ENCODE results near the gene OR2W3. TPM values are rescaled to one million over a fixed set of nuclear protein-coding genes. Genes with fewer than 3 reads are reported as not detected.

OR2W3 gene
- total RNA-seq, 2 donors from 2014 or later: 0.29 to 1.6 TPM

GRCh38 chr1:247857069-247857984 is 38.1 kb upstream of the OR2W3 start, which contains the start of gene TRIM58:
Gene TRIM58, plus strand, starts transcription at chr1:247857187. Its CDS starts 60 bp downstream, at chr1:247857247.
- no peaks in the 10 kb centered on the region for H3K4me1 ChIP-seq (ENCODE audit: control insufficient read depth, insufficient read depth, low read length)
- no peak within 1 kb of the TSS for H3K9ac ChIP-seq (ENCODE audit: extremely low read depth, low read length, poor library complexity, severe bottlenecking)
- 23 to 55% methylated on average over 44 to 109 of the region's 109 CpGs for whole genome bisulfite sequencing, 2 experiments (ENCODE audit: insufficient coverage in 1 of 2, insufficient read length in 1 of 2)
- no peaks in the 10 kb centered on the region for H3K36me3 ChIP-seq (ENCODE audit: control insufficient read depth, insufficient read depth, low read length)
- Mint-ChIP-seq H3K27me3 (ENCODE audit: insufficient read depth) (peaks cover 9% of the 10 kb centered on the region), H3K4me3 (peak within 1 kb of the TSS; percentile 53), H3K9me3 (peaks cover 38% of the 10 kb centered on the region), H3K36me3 (ENCODE audit: low read depth) (no peaks in the 10 kb centered on the region), H3K27ac (no peak within 1 kb of the TSS), H3K4me1 (no peaks in the 10 kb centered on the region)
- no peak for DNase-seq
- peak; percentile 72 for TF ChIP-seq CTCF (conservative IDR thresholded peaks at IDR 0.05)
- peaks cover 6% of the 10 kb centered on the region for H3K27me3 ChIP-seq (ENCODE audit: control insufficient read depth, insufficient read depth, low read length, poor library complexity, severe bottlenecking)
- H3K27ac ChIP-seq (ENCODE audit: low read depth, low read length): no peak within 1 kb of the TSS
- peaks cover 40% of the 10 kb centered on the region for H3K9me3 ChIP-seq (ENCODE audit: control insufficient read depth, low read length)
- H3K4me3 ChIP-seq (ENCODE audit: low read length): no peak within 1 kb of the TSS

GRCh38 chr1:247857985-247858619 is 37.3 kb upstream of the OR2W3 start:
- Mint-ChIP-seq H3K4me3 (peak overlapping the region; percentile 53), H3K36me3 (ENCODE audit: low read depth) (no peaks in the 10 kb centered on the region), H3K27ac (no peak overlapping the region), H3K27me3 (ENCODE audit: insufficient read depth) (peaks cover 9% of the 10 kb centered on the region), H3K9me3 (peaks cover 38% of the 10 kb centered on the region), H3K4me1 (no peaks in the 10 kb centered on the region)
- TF ChIP-seq CTCF (conservative IDR thresholded peaks at IDR 0.05): no peak
- H3K4me1 ChIP-seq (ENCODE audit: control insufficient read depth, insufficient read depth, low read length): no peaks in the 10 kb centered on the region
- no peak overlapping the region for H3K27ac ChIP-seq (ENCODE audit: low read depth, low read length)
- no peak overlapping the region for H3K9ac ChIP-seq (ENCODE audit: extremely low read depth, low read length, poor library complexity, severe bottlenecking)
- H3K27me3 ChIP-seq (ENCODE audit: control insufficient read depth, insufficient read depth, low read length, poor library complexity, severe bottlenecking): peaks cover 6% of the 10 kb centered on the region
- peaks cover 44% of the 10 kb centered on the region for H3K9me3 ChIP-seq (ENCODE audit: control insufficient read depth, low read length)
- H3K4me3 ChIP-seq (ENCODE audit: low read length): no peak overlapping the region
- WGBS, 2 experiments (ENCODE audit: insufficient coverage in 1 of 2, insufficient read length in 1 of 2): 82% methylated on average over 10 to 14 of the region's 15 CpGs
- no peaks in the 10 kb centered on the region for H3K36me3 ChIP-seq (ENCODE audit: control insufficient read depth, insufficient read depth, low read length)
- DNase-seq: no peak

- WGBS, 2 experiments (ENCODE audit: insufficient coverage in 1 of 2, insufficient read length in 1 of 2): 33 to 68% methylated on average over 1 to 4 of the region's 4 CpGs
- Mint-ChIP-seq H3K27ac (no peak overlapping the region), H3K4me1 (no peaks in the 10 kb centered on the region), H3K27me3 (ENCODE audit: insufficient read depth) (peaks cover 5% of the 10 kb centered on the region), H3K9me3 (peaks cover 40% of the 10 kb centered on the region), H3K36me3 (ENCODE audit: low read depth) (peaks cover 4% of the 10 kb centered on the region), H3K4me3 (no peak overlapping the region)
- peaks cover 53% of the 10 kb centered on the region for H3K9me3 ChIP-seq (ENCODE audit: control insufficient read depth, low read length)
- H3K4me1 ChIP-seq (ENCODE audit: control insufficient read depth, insufficient read depth, low read length): no peaks in the 10 kb centered on the region
- H3K4me3 ChIP-seq (ENCODE audit: low read length): no peak overlapping the region
- H3K36me3 ChIP-seq (ENCODE audit: control insufficient read depth, insufficient read depth, low read length): no peaks in the 10 kb centered on the region
- peaks cover 5% of the 10 kb centered on the region for H3K27me3 ChIP-seq (ENCODE audit: control insufficient read depth, insufficient read depth, low read length, poor library complexity, severe bottlenecking)
- no peak overlapping the region for H3K27ac ChIP-seq (ENCODE audit: low read depth, low read length)
- no peak for DNase-seq
- TF ChIP-seq CTCF (conservative IDR thresholded peaks at IDR 0.05): no peak
- no peak overlapping the region for H3K9ac ChIP-seq (ENCODE audit: extremely low read depth, low read length, poor library complexity, severe bottlenecking)
These were observed 32.6 kb upstream of the OR2W3 start for GRCh38 chr1:247862756-247863155.

Measured in endodermal cell (in vitro differentiated cells).